Cardiac septum (tissue), 1 donor: ENCODE data around the gene FAM13B. TPM values are rescaled to one million over a fixed set of nuclear protein-coding genes. Genes with fewer than 3 reads are reported as not detected.
"Not testable (repeated sequence)": the region's sequence is repeated elsewhere in the genome, so short reads cannot be mapped to it uniquely, and the experiment has no call there.

Source experiments
- DNase-seq: peaks from one replicate; pipeline ENCODE4 v3.0.0-alpha.2; 2020; ENCODE audit warnings: low spot score
- intact Hi-C: fragments of 100-400 bp; cut with DNase I; formaldehyde crosslinking; loops from one replicate; pipeline ENCODE4 v1.14.0; 2022
- long read RNA-seq: library from polyadenylated mRNA; unstranded; transcript quantifications from one replicate; pipeline ENCODE4 v2.0.0, GENCODE V29; 2021
- total RNA-seq: library from RNA; stranded (reverse); fragmentation: NEBNext Ultra II Directional; extraction: Animal tissue kit (Norgen Biotek cat#: 25700); gene quantifications from one replicate; pipeline ENCODE4 v1.2.1, GENCODE V29; 2021
- donor health status: DM: no; HTN: no; CAD: no.

FAM13B gene
- 26.5 TPM for total RNA-seq
- long read RNA-seq, full-length matches to known transcripts = 3 of 13 reads
- long read RNA-seq, partial matches to known transcripts = 1 of 13 reads
- long read RNA-seq, other reads (novel, unspliced or antisense) = 9 of 13 reads

GRCh38 chr5:138032572-138033385 lies at the start of gene FAM13B:
Gene FAM13B, minus strand, starts transcription at chr5:138033079. Its CDS starts 13,968 bp downstream, at chr5:138019111.
- DNase-seq = peak; percentile 94
- intact Hi-C loops = loop anchor here (2.0 to 5.0 kb wide), 2 partner anchors 228 to 255 kb away; no protein-coding TSS in a partner anchor

DNA sequence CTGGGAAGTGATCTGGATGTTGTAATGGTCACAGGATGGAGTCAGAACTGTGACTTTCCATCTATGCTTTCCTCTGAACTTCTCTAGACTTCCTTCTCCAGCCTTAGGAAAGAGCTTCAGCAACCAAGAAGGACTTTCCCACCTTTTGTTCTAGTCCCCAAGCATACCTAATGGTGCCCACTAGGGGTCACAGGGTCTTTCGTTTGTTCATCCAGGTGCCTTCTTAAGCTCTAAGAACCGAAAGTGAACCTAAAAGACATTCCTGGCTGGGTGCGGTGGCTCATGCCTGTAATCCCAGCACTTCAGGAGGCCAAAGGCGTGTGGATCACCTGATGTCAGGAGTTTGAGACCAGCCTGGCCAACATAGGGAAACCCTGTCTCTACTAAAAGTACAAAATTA lies 49.2 kb upstream of the FAM13B start:
- DNase-seq = no peak
- intact Hi-C loops = no loop called here

GRCh38 chr5:138078006-138078643 lies 45.2 kb upstream of the FAM13B start:
- intact Hi-C loops = loop anchor here (2.0 kb wide), 1 partner anchor 55 kb away; no protein-coding TSS in a partner anchor
- no peak for DNase-seq

DNA sequence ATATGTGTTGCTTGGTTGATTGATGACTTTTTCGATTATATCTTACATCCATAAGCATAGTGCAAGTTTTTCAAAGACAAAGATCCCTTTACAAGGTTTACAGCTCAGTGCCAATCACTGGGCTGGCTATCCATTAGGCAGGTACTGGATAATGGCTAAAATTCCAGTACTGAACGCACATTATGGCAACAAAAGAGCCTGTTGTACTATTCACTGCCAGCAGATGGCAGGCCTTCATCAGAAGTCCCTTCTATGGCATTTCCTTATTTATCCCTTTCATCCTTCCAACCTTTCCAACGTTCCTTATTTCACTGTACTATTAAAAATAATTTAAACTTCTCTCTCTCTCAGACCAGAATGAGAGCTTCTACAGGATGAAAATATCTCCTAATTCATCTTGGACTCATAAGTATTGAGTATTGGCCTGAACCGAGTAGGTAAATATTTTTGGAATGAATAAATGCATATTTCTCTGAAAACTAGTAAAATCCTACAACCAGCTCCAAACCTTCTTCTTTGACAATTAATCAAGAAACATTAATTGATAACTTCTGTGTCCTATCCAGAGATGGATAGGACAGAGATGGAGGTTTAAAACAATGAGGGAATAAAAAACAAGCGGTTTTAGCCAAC lies 44.3 kb upstream of the FAM13B start:
- no peak for DNase-seq
- intact Hi-C loops = no loop called here

DNA sequence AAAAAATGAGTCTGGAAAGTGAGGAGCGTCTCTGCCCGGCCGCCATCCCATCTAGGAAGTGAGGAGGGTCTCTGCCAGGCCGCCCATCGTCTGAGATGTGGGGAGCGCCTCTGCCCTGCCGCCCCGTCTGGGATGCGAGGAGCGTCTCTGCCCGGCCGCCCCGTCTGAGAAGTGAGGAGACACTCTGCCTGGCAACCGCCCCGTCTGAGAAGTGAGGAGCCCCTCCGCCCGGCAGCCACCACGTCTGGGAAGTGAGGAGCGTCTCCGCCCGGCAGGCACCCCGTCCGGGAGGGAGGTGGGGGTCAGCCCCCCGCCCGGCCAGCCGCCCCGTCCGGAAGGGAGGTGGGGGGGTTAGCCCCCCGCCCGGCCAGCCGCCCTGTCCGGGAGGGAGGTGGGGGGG lies 37.1 kb upstream of the FAM13B start:
- DNase-seq, intact Hi-C loops: not testable (repeated sequence)

DNA sequence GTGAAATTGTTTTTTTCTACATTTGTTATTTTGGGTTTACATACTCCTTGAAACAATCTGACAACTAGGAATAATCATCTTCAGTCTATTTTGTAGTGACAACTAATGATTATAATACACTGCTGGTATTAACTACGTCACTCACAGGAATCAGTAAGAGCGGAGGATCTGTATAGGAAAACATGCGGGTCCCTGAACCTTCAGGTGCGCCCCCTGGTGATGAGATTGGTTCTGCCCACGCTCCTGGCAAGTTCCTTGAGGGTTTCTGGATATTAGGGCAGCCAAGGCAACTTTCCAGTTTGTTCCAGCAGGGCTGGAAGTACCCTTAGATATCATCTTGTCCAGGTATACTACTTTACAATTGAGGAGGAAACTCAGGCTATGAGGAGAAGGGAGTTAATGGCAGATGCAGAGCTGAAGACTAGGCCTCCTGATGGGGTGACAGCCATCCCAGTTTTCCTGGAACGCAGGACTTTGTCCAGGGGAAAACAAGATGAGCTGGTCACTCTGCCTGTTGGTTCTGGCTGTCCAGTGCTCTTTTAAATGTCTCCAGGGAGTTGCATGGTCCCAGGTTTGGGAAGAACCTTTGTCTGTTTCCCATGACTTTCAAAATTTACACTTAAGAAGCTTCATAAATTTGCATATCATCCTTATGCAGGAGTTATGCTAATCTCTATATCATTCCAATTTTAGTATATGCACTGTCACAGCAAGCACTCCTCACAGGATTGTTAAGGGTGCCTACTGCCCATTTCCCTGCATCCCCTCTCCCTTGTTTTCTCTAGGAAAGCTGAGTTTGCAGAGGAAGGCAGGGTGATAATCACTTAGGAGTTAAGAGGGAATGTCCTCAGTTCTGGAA lies 36.1 kb upstream of the FAM13B start:
- intact Hi-C loops = loop anchor here (1.0 to 5.0 kb wide), 2 partner anchors 33 to 292 kb away; no protein-coding TSS in a partner anchor
- peak; percentile 82 for DNase-seq

DNA sequence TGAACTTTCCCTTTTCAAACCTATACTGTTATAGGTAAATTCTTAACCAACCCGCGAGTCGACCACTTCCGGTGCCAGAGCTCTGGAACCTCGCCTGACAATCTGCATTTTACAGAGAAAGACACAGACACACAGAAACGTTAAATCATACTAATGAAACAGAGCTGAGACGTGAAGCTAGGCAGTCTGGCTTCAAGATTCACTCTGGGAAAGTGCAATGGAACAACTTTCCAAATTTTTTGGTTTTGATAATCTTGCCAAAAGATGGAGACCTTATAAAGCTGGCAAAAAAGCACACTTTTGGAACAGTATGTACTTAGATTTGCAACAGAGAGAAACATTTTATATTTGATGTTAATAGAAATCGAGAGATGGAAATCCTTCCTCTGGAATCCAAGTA lies 35.1 kb upstream of the FAM13B start:
- no peak for DNase-seq
- intact Hi-C loops = loop anchor here (5.0 kb wide), 1 partner anchor 291 kb away; no protein-coding TSS in a partner anchor

DNA sequence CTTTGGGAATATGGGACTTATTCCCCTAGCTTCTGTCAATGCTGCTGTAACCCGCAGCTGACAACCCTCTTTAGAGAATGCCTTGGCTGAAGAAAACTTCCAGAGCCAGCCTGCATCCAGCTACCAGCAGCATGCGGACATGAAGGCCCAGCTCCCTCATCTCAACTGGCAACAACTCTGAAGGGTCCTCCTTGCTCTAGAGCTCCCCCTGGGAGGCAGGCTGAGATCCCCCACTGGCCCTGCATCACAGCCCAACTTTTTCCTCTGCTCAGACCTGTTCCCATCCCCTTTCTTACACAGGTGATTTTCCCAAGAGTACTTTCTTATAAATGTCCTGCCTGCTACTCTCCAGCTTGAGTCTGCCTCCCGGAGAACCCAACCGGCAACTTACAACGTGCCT lies 32.2 kb upstream of the FAM13B start:
- DNase-seq = no peak
- intact Hi-C loops = loop anchor here (5.0 kb wide), 1 partner anchor 288 kb away; no protein-coding TSS in a partner anchor

DNA sequence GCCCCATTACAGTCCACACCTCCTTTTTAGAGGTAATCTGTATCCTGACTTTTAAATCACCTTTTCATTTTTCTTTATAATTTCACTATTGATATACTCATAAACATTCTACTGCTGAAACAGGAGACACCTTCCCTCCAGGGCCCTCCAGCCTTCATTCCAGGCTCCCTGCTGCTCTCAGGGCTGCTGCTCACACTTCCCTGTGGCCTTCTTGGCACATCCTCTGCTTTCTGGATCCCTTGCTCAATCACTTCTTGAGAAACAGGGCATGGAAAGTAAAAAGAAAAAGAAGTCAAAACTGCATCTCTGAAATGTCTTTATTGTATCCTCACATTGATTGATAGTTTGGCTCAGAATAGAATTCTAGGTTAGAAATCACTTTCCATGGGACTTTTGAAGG lies 31.6 kb upstream of the FAM13B start:
- intact Hi-C loops = no loop called here
- DNase-seq = no peak

GRCh38 chr5:138054847-138055558 lies 22.1 kb upstream of the FAM13B start:
- no peak for DNase-seq

DNA sequence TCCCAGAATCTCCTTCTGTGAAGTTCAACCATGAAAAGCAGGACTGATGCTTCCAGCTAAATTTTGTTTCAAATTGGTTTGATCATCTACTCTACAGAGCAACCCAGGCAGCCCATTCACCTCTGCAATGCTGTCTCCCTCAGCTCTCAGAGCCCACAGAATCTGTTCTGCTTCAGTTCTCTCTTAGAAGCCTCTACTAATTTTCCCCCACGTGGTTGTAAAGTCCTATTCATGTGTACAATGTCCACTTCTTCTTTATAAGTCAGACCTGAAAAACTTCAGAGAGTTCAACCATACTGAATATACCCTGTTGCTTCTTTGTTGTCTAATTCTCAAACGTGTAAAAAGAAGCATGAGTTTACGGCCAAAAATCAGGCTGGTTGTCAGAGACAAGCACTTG lies 21.3 kb upstream of the FAM13B start:
- no peak for DNase-seq
- intact Hi-C loops = no loop called here

More at GRCh38 chr5:138054847-138055558, 22.1 kb upstream of the FAM13B start:
- intact Hi-C loops = no loop called here

- DNase-seq = no peak
- intact Hi-C loops = no loop called here
These were observed 20.7 kb upstream of the FAM13B start for GRCh38 chr5:138053554-138053953.

GRCh38 chr5:138052718-138053117 lies 19.8 kb upstream of the FAM13B start:
- DNase-seq, intact Hi-C loops: not testable (repeated sequence)

DNA sequence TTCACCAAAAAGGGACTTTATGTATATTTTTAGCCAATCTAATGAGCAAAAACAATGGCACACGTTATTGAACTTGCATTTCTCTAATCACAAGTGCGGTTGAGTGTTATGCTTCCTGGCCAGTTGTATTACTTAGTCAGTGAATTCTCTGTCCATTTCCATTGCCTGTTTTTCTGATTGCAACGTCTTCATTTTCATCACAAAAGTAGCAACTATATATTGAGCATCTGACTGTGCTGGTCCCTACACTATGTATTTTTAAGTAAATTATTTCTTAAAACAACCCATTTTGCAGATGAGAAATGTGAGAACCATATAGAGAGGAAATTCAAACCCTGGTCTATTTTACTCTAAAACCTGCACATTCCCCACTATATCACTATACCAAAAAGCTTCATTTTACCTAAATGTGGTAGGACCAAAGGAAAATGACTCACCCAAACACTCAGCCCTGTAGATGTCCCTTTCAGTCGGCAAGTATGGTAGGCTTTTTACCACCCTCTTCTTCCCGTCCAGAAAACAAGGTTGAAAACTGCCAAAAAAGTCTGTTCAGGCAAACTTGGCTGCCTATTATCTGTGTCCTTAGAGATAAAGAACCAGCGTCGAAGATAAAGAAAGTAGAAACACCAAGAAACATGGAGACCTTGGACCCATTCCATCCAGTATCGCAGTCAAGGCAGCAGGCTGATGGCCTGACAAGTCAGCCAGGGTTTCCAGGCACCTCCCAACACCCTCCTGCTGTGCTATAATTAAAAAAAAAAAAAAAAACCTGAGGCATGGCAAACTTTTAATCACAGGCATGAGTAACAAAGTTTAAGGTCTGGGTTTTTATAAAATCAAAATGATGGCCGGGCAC lies 18.8 kb upstream of the FAM13B start:
- DNase-seq = no peak
- intact Hi-C loops = no loop called here

GRCh38 chr5:138045283-138045682 lies 12.4 kb upstream of the FAM13B start:
- DNase-seq, intact Hi-C loops: not testable (repeated sequence)

- intact Hi-C loops = loop anchor here (5.0 kb wide), 1 partner anchor 93 kb away; no protein-coding TSS in a partner anchor
These were observed 5.9 kb upstream of the FAM13B start for GRCh38 chr5:138038826-138039225.

GRCh38 chr5:138037907-138038633 lies 5.2 kb upstream of the FAM13B start:
- intact Hi-C loops = loop anchor here (5.0 kb wide), 1 partner anchor 94 kb away; no protein-coding TSS in a partner anchor
- no peak for DNase-seq

More at GRCh38 chr5:138038826-138039225, 5.9 kb upstream of the FAM13B start:
- no peak for DNase-seq
